GM12864 (cell line): Measurements from ENCODE around the gene AK8.
"Not testable (repeated sequence)": the region's sequence is repeated elsewhere in the genome, so short reads cannot be mapped to it uniquely, and the experiment has no call there.

Experiments used
- DNase-seq: peaks from one replicate; pipeline ENCODE4 v3.0.0-alpha.2; 2011; ENCODE audit warnings: low read depth
- H3K4me3 ChIP-seq: 2 replicates; pipeline ENCODE4 v1.5.1; 2011; ENCODE audit warnings: mild to moderate bottlenecking, low read depth, low read length, control low read depth
- CTCF ChIP-seq: IDR thresholded peaks from 2 replicates; pipeline ENCODE4 v1.5.1; 2011; ENCODE audit warnings: low read depth, mild to moderate bottlenecking, moderate library complexity, low read length, control low read depth, inconsistent platforms; ENCODE audit errors: missing control alignments

The AK8 gene

DNA sequence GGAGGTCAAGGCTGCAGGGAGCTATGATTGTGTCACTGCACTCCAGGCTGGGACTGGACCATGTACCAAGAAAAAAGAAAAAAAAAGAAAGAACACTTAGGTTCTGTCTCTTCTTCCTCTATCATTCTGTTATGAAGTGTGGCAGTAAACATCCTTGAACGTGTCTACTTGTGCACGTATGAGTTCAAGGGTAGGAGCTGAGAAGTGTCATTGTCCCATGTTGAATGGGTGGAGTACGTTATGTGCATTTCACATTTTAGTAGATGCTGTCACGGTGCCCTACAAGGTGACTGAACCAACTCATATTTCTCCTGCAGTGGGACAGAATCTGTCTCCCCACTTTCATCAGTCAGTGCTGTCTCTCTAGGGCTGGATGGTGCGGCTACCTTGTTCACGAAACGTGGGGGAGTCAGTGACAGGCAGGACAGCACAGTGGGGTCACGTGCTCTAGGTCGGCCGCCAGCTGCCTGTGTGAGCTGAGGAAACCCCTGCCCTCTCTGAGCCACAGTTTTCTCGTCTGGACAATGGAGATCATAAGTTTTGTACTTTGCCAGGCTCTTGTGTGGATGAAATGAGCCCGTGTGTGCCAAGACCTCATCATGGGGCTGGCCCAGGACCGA, 160.6 kb downstream of the AK8 start:
- no peak overlapping the region for H3K4me3 ChIP-seq
- no peak for TF ChIP-seq CTCF

DNA sequence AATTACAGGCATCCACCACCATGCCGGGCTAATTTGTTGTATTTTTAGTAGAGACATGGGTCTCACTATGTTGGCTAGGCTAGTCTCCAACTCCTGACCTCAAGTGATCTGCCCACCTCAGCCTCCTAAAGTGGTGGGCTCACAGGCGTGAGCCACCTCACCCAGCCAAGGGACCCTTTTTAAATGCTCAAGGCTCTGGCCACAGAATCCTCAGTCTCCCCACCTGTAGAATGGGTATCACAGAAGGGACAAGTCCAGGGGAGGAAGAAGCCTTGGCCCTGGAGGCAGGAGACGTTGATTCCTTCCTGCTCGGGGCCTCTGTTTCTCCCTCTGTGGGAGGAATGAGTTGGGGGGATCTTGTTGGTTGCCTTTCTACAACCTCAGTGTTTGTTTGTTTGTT, 162.1 kb downstream of the AK8 start:
- no peak for TF ChIP-seq CTCF
- H3K4me3 ChIP-seq: no peak overlapping the region
- no peak for DNase-seq

More for the DNA sequence above, 160.6 kb downstream of the AK8 start:
- DNase-seq: no peak

DNA sequence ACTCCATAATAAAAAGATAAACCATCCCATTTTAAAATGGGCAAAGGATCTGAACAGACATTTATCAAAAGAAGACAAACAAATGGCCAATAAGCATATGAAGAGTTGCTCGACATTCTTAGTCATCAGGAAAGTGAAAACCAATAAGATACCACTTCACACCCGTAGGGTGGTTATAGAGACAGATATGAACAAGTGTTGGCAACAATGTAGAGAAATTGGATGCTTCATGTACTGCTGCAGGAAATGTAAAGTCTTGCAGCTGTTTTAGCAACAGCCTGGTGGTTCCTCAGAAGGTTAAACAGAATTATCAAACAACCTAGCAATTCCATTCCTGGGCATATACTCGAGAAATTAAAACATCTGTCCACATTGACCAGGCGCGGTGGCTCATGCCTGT, 165.3 kb downstream of the AK8 start:
- TF ChIP-seq CTCF: no peak
- H3K4me3 ChIP-seq: no peak overlapping the region
- DNase-seq: no peak

GRCh38 chr9:132711846-132712245, 166.2 kb downstream of the AK8 start:
- H3K4me3 ChIP-seq: no peak overlapping the region
- no peak for TF ChIP-seq CTCF
- DNase-seq: no peak

- not testable (repeated sequence) for H3K4me3 ChIP-seq, DNase-seq
Measured at GRCh38 chr9:132711152-132711551, 166.9 kb downstream of the AK8 start.

DNA sequence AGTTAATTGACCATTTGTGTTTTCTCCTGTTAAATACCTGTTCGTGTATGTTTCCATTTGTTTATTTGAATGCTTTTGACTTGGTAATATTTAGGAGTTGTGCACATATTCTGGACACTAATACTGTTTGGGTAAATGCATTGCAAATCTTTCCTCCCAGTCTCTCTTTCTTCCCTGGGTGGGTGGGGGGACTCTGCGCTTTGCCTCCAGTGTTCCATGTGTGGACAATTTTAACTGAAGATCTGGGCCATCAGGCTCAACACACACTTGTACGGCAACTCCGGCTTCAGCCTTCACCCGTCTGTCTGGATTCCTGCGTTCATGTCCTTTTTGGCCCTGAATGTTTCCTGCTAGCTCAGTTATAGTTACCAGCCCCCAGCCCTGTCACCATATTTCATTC, 167.8 kb downstream of the AK8 start:
- no peak overlapping the region for H3K4me3 ChIP-seq
- TF ChIP-seq CTCF: no peak
- DNase-seq: no peak

GRCh38 chr9:132708769-132709430, 169.2 kb downstream of the AK8 start:
- DNase-seq: no peak
- TF ChIP-seq CTCF: no peak
- no peak overlapping the region for H3K4me3 ChIP-seq
